IPS DF 4.7 (cell line): Measurements from ENCODE around the gene SERPINB3.
"Not testable (repeated sequence)": the region's sequence is repeated elsewhere in the genome, so short reads cannot be mapped to it uniquely, and the experiment has no call there.

ENCODE experiments used
- DNase-seq: peaks from one replicate; pipeline ENCODE4 v3.0.0-alpha.2; 2013; ENCODE audit warnings: low spot score; ENCODE audit errors: extremely low read depth

Gene SERPINB3

GRCh38 chr18:63661750-63662149 is at the start of gene SERPINB3:
Gene SERPINB3 (minus strand): TSS chr18:63661893. CDS start chr18:63661216, 677 bp downstream.
- not testable (repeated sequence) for DNase-seq

GRCh38 chr18:63708650-63709049 is 47.0 kb upstream of the SERPINB3 start:
- DNase-seq, result no peak

GRCh38 chr18:63707816-63708215 is 46.1 kb upstream of the SERPINB3 start:
- no peak for DNase-seq

- DNase-seq, result no peak
Measured at GRCh38 chr18:63705401-63705800, 43.7 kb upstream of the SERPINB3 start.

- no peak for DNase-seq
Measured at GRCh38 chr18:63702660-63703059, 41.0 kb upstream of the SERPINB3 start, which contains the start of gene SERPINB11. Gene SERPINB11 (plus strand): TSS chr18:63702960. CDS start chr18:63710194, 7,234 bp downstream.

GRCh38 chr18:63701952-63702351 is 40.3 kb upstream of the SERPINB3 start:
- no peak for DNase-seq

- DNase-seq, result no peak
Measured at GRCh38 chr18:63700501-63700900, 38.8 kb upstream of the SERPINB3 start.

- DNase-seq, result no peak
Measured at GRCh38 chr18:63697097-63697660, 35.5 kb upstream of the SERPINB3 start.

GRCh38 chr18:63689064-63689463 is 27.4 kb upstream of the SERPINB3 start:
- DNase-seq, result no peak

GRCh38 chr18:63686871-63687270 is 25.2 kb upstream of the SERPINB3 start:
- DNase-seq, result no peak

- no peak for DNase-seq
Measured at GRCh38 chr18:63684718-63685117, 23.0 kb upstream of the SERPINB3 start.

GRCh38 chr18:63683890-63684289 is 22.2 kb upstream of the SERPINB3 start:
- no peak for DNase-seq

GRCh38 chr18:63683152-63683551 is 21.5 kb upstream of the SERPINB3 start:
- DNase-seq, result no peak

GRCh38 chr18:63681449-63682340 is 20.0 kb upstream of the SERPINB3 start:
- no peak for DNase-seq

- no peak for DNase-seq
Measured at GRCh38 chr18:63679820-63680606, 18.3 kb upstream of the SERPINB3 start.

GRCh38 chr18:63677500-63678225 is 16.0 kb upstream of the SERPINB3 start:
- DNase-seq, result no peak

GRCh38 chr18:63676526-63677323 is 15.0 kb upstream of the SERPINB3 start:
- DNase-seq, result no peak

GRCh38 chr18:63664571-63664970 is 2.9 kb upstream of the SERPINB3 start:
- DNase-seq, result no peak

GRCh38 chr18:63658920-63659319 is 2.8 kb downstream of the SERPINB3 start:
- DNase-seq, result not testable (repeated sequence)

GRCh38 chr18:63650271-63650670 is 11.4 kb downstream of the SERPINB3 start:
- DNase-seq, result not testable (repeated sequence)
